PC-9 (cell line): ENCODE results near the gene PRR5.

ENCODE experiments used
- EZH2 ChIP-seq: fragments of 200-600 bp; sonication (generic); IDR thresholded peaks from 2 replicates; pipeline ENCODE4 v1.8.0; 2017; ENCODE audit warnings: antibody characterized with exemption, low read depth
- TF ChIP-seq, protein P1 (sequence below): fragments of 200-600 bp; sonication (generic); conservative IDR thresholded peaks from 2 replicates; pipeline ENCODE4 v1.6.1; 2017; ENCODE audit warnings: mixed run types, antibody characterized with exemption, mild to moderate bottlenecking, moderate library complexity

DNA sequence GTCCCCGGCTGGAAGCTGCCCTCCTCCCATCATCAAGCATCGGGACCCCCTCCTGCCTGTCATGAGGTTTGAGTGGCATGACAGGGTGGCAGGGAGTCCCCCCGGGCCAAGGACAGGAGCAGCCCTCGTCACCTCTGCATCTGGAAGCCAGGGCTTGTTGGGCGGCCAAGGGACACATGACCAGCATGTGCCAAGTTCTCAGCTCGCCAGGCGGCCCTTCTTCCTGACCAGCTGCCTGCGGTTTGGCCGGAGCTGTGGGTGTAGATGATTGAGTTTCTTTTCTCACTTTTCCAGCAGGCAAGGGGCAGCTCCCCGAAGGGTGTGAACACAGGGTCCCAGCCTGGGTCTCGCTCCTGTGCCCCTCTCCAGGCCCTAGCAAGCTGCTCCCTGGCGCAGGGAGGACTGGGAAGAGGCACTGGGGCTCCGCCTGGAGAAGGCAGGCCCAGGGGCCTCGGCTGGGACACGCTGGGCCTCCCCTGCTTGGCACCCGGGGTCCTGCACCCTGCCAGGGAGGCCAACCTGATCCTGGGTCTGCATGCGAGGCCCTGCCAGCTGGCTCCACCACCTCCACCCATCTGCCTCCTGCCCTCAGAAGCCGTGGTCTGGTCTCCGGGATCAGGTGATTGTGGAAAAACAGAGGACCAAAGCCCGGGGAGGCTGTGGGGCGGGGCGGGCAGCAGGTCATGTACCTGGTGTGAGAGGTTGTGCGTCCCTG, 63.7 kb downstream of the PRR5 start:
- TF ChIP-seq, protein P1, sequence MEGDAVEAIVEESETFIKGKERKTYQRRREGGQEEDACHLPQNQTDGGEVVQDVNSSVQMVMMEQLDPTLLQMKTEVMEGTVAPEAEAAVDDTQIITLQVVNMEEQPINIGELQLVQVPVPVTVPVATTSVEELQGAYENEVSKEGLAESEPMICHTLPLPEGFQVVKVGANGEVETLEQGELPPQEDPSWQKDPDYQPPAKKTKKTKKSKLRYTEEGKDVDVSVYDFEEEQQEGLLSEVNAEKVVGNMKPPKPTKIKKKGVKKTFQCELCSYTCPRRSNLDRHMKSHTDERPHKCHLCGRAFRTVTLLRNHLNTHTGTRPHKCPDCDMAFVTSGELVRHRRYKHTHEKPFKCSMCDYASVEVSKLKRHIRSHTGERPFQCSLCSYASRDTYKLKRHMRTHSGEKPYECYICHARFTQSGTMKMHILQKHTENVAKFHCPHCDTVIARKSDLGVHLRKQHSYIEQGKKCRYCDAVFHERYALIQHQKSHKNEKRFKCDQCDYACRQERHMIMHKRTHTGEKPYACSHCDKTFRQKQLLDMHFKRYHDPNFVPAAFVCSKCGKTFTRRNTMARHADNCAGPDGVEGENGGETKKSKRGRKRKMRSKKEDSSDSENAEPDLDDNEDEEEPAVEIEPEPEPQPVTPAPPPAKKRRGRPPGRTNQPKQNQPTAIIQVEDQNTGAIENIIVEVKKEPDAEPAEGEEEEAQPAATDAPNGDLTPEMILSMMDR = no peak
- no peak for TF ChIP-seq EZH2
